Measurements from ENCODE around the gene GNG8. TPM values are rescaled to one million over a fixed set of nuclear protein-coding genes. Genes with fewer than 3 reads are reported as not detected.

GNG8 gene
- total RNA-seq, 1 donor from 2014 or later = not detected

- Histone ChIP-seq H3K4me1 (no peaks in the 10 kb centered on the region), H3K27ac (no peak overlapping the region), H3K27me3 (ENCODE audit: low read depth) (no peaks in the 10 kb centered on the region), H3K36me3 (no peaks in the 10 kb centered on the region), H3K4me3 (no peak overlapping the region), H3K9me3 (no peaks in the 10 kb centered on the region)
- intact Hi-C loops (cut with DNase I) = no loop called here
- DNase-seq = no peak
- ATAC-seq = no peak
- no peak for TF ChIP-seq CTCF (IDR thresholded peaks at IDR 0.05)
Measured at GRCh38 chr19:46586294-46586693, 49.7 kb downstream of the GNG8 start.

GRCh38 chr19:46585539-46585938 lies 50.5 kb downstream of the GNG8 start:
- Histone ChIP-seq H3K4me1 (no peaks in the 10 kb centered on the region), H3K27ac (no peak overlapping the region), H3K27me3 (ENCODE audit: low read depth) (no peaks in the 10 kb centered on the region), H3K4me3 (no peak overlapping the region), H3K36me3 (no peaks in the 10 kb centered on the region), H3K9me3 (no peaks in the 10 kb centered on the region)
- ATAC-seq (no peak), DNase-seq (no peak)
- intact Hi-C loops (cut with DNase I) = no loop called here
- TF ChIP-seq CTCF (IDR thresholded peaks at IDR 0.05) = no peak

Other genes with a start within 250 kb of the GNG8 start
- gene CCDC8, start 222.6 kb downstream of the GNG8 start, total RNA-seq = 9.1 TPM
- gene PNMA8C, start 207.3 kb downstream of the GNG8 start, total RNA-seq = 0.18 TPM
- gene PNMA8A, start 164.6 kb downstream of the GNG8 start, total RNA-seq = 1.5 TPM
- gene PNMA8B, start 140.3 kb downstream of the GNG8 start, total RNA-seq = 1.5 TPM
- 155 TPM for gene CALM3, start 34.9 kb downstream of the GNG8 start, total RNA-seq
- gene PTGIR, start 11.1 kb downstream of the GNG8 start, total RNA-seq = 6.9 TPM
- 4.9 TPM for gene DACT3, start 25.0 kb upstream of the GNG8 start, total RNA-seq
- gene PRKD2, start 80.9 kb upstream of the GNG8 start, total RNA-seq = 45.0 TPM
- gene FKRP, start 109.9 kb upstream of the GNG8 start, total RNA-seq = 13.2 TPM
- 69.1 TPM for gene STRN4, start 110.2 kb upstream of the GNG8 start, total RNA-seq
- gene SLC1A5, start 152.4 kb upstream of the GNG8 start, total RNA-seq = 120 TPM
- 120 TPM for gene AP2S1, start 214.6 kb upstream of the GNG8 start, total RNA-seq
- 61.6 TPM for gene ARHGAP35, start 224.8 kb upstream of the GNG8 start, total RNA-seq